IMR-90 (cell line): Measurements from ENCODE around the gene CFAP97D2. TPM values are rescaled to one million over a fixed set of nuclear protein-coding genes. Genes with fewer than 3 reads are reported as not detected.

Source experiments
- ATAC-seq: fragments of 200-7000 bp; cut with Tn5 transposase; 2 replicates; pipeline ENCODE4 v1.9.1; 2020; ENCODE audit warnings: low read depth, mild to moderate bottlenecking, moderate library complexity
- BruUV-seq: library from RNA; stranded (reverse); fragments of 400-500 nt; replicated peaks from 2 replicates; lab custom pipeline; 2021; lab: Mats Ljungman, UMichigan
- CTCF ChIA-PET: fragments of 300-600 bp; formaldehyde crosslinking; extraction: SDS; loops from one replicate; lab custom pipeline; 2021; ENCODE audit warnings: antibody characterized with exemption; lab: Yijun Ruan, JAX
- POLR2A ChIA-PET: fragments of 300-600 bp; sonication (Branson Sonifier 250); formaldehyde crosslinking; loops from one replicate; lab custom pipeline; 2022; ENCODE audit warnings: antibody characterized with exemption; ENCODE audit not compliant: unreplicated experiment; lab: Charles Lee
- DNase-seq: peaks from one replicate; pipeline ENCODE4 v3.0.0; 2013
- H2AFZ ChIP-seq: replicated peaks from 2 replicates; pipeline ENCODE3; 2013; ENCODE audit warnings: low read length, mild to moderate bottlenecking; ENCODE audit not compliant: poor library complexity
- H2AK5ac ChIP-seq: 2 replicates; pipeline ENCODE4 v1.6.1; 2013; ENCODE audit warnings: low read depth, low read length, inconsistent platforms
- H2AK9ac ChIP-seq: replicated peaks from 2 replicates; pipeline ENCODE3; 2013; ENCODE audit warnings: mild to moderate bottlenecking, low read depth, low read length, moderate library complexity; ENCODE audit not compliant: poor library complexity
- H2BK120ac ChIP-seq: 2 replicates; pipeline ENCODE4 v1.6.1; 2013; ENCODE audit warnings: low read depth, low read length, inconsistent platforms
- H2BK15ac ChIP-seq: 3 replicates; pipeline ENCODE4 v1.6.1; 2013; ENCODE audit warnings: low read depth, low read length, inconsistent platforms
- H2BK20ac ChIP-seq: 2 replicates; pipeline ENCODE4 v1.6.1; 2013; ENCODE audit warnings: low read depth, mild to moderate bottlenecking, inconsistent platforms, low read length, moderate library complexity
- H2BK5ac ChIP-seq: 2 replicates; pipeline ENCODE4 v1.6.1; 2013; ENCODE audit warnings: mild to moderate bottlenecking, low read depth, low read length, inconsistent platforms; ENCODE audit not compliant: poor library complexity, severe bottlenecking
- H3K14ac ChIP-seq: replicated peaks from 2 replicates; pipeline ENCODE4 v1.6.1; 2013; ENCODE audit warnings: low read depth, low read length, inconsistent platforms
- H3K18ac ChIP-seq: 2 replicates; pipeline ENCODE4 v1.6.1; 2013; ENCODE audit warnings: low read depth, low read length, control low read depth
- H3K23ac ChIP-seq: 2 replicates; pipeline ENCODE4 v1.6.1; 2013; ENCODE audit warnings: low read depth, low read length, inconsistent platforms
- H3K27ac ChIP-seq: 2 replicates; pipeline ENCODE4 v1.5.1; 2013; ENCODE audit warnings: mild to moderate bottlenecking, control low read depth, low read length; ENCODE audit not compliant: insufficient read depth
- H3K27me3 ChIP-seq: 2 replicates; pipeline ENCODE4 v1.6.1; 2013; ENCODE audit warnings: low read length; ENCODE audit not compliant: control insufficient read depth, insufficient read depth
- H3K36me3 ChIP-seq: 2 replicates; pipeline ENCODE4 v1.6.1; 2013; ENCODE audit warnings: low read length, mixed read lengths; ENCODE audit not compliant: control insufficient read depth, insufficient read depth
- H3K4ac ChIP-seq: 2 replicates; pipeline ENCODE4 v1.6.1; 2013; ENCODE audit warnings: low read depth, low read length, inconsistent platforms
- H3K4me1 ChIP-seq: 2 replicates; pipeline ENCODE4 v1.6.1; 2013; ENCODE audit warnings: low read length, mixed read lengths; ENCODE audit not compliant: control insufficient read depth, insufficient read depth
- H3K4me2 ChIP-seq: 2 replicates; pipeline ENCODE4 v1.6.1; 2013; ENCODE audit warnings: low read depth, mild to moderate bottlenecking, control low read depth, low read length, moderate library complexity
- H3K4me3 ChIP-seq: 2 replicates; pipeline ENCODE4 v1.5.1; 2013; ENCODE audit warnings: low read depth, mild to moderate bottlenecking, control low read depth, low read length, moderate library complexity; ENCODE audit not compliant: insufficient read depth
- H3K56ac ChIP-seq: 2 replicates; pipeline ENCODE4 v1.6.1; 2013; ENCODE audit warnings: low read length, inconsistent platforms; ENCODE audit not compliant: insufficient read depth; ENCODE audit errors: extremely low read depth
- H3K79me1 ChIP-seq, 2 experiments: 2 replicates each; pipeline ENCODE4 v1.6.1; 2013; ENCODE audit warnings: low read length in 2 of 2, inconsistent platforms in 1 of 2, low read depth in 1 of 2
- H3K9ac ChIP-seq: 2 replicates; pipeline ENCODE4 v1.6.1; 2013; ENCODE audit warnings: low read depth, low read length, control low read depth
- H3K9me1 ChIP-seq: 2 replicates; pipeline ENCODE4 v1.6.1; 2013; ENCODE audit warnings: low read length, inconsistent platforms; ENCODE audit not compliant: insufficient read depth
- H3K9me3 ChIP-seq: 2 replicates; pipeline ENCODE4 v1.6.1; 2013; ENCODE audit warnings: low read length; ENCODE audit not compliant: control insufficient read depth, insufficient read depth
- H4K20me1 ChIP-seq: 2 replicates; pipeline ENCODE4 v1.6.1; 2013; ENCODE audit warnings: low read length, inconsistent platforms; ENCODE audit not compliant: insufficient read depth
- H4K5ac ChIP-seq: 2 replicates; pipeline ENCODE4 v1.6.1; 2013; ENCODE audit warnings: mild to moderate bottlenecking, low read depth, low read length, control low read depth
- H4K8ac ChIP-seq, 2 experiments: 2 replicates each; pipeline ENCODE4 v1.6.1; 2013; ENCODE audit warnings: low read depth in 2 of 2, low read length in 2 of 2, control low read depth in 1 of 2, inconsistent platforms in 1 of 2
- H4K91ac ChIP-seq: 2 replicates; pipeline ENCODE4 v1.6.1; 2013; ENCODE audit warnings: low read depth, low read length, inconsistent platforms; ENCODE audit not compliant: insufficient read depth
- BHLHE40 ChIP-seq: fragments of 150-350 bp; IDR thresholded peaks from 2 replicates; pipeline ENCODE4 v1.6.1; 2016; ENCODE audit warnings: mild to moderate bottlenecking, low read depth, low read length
- CEBPB ChIP-seq: IDR thresholded peaks from 2 replicates; pipeline ENCODE4 v1.6.1; 2012; ENCODE audit warnings: low read depth, low read length, improper control_type of control experiment
- CHD1 ChIP-seq: IDR thresholded peaks from 2 replicates; pipeline ENCODE4 v1.6.1; 2012; ENCODE audit warnings: low read depth, low read length, improper control_type of control experiment
- CTCF ChIP-seq: conservative IDR thresholded peaks from 2 replicates; pipeline ENCODE4 v1.5.1; 2012; ENCODE audit warnings: mild to moderate bottlenecking, low read depth, low read length, improper control_type of control experiment
- FOS ChIP-seq: fragments of 150-350 bp; IDR thresholded peaks from 2 replicates; pipeline ENCODE4 v1.6.1; 2016; ENCODE audit warnings: low read depth, low read length
- MAFK ChIP-seq: IDR thresholded peaks from 2 replicates; pipeline ENCODE4 v1.6.1; 2012; ENCODE audit warnings: low read depth, low read length, improper control_type of control experiment
- MAZ ChIP-seq: IDR thresholded peaks from 2 replicates; pipeline ENCODE4 v1.6.1; 2012; ENCODE audit warnings: low read depth, mild to moderate bottlenecking, low read length, improper control_type of control experiment, moderate library complexity, borderline replicate concordance
- MXI1 ChIP-seq: IDR thresholded peaks from 2 replicates; pipeline ENCODE4 v1.6.1; 2012; ENCODE audit warnings: low read depth, mild to moderate bottlenecking, low read length, moderate library complexity, borderline replicate concordance
- NFE2L2 ChIP-seq: fragments of 150-350 bp; IDR thresholded peaks from 2 replicates; pipeline ENCODE4 v1.6.1; 2016; ENCODE audit warnings: low read depth, mild to moderate bottlenecking, low read length
- POLR2A ChIP-seq: IDR thresholded peaks from 2 replicates; pipeline ENCODE4 v1.6.1; 2012; ENCODE audit warnings: mild to moderate bottlenecking, low read depth, low read length
- RAD21 ChIP-seq: IDR thresholded peaks from 2 replicates; pipeline ENCODE4 v1.6.1; 2012; ENCODE audit warnings: low read length, improper control_type of control experiment
- RCOR1 ChIP-seq: IDR thresholded peaks from 2 replicates; pipeline ENCODE4 v1.6.1; 2012; ENCODE audit warnings: mild to moderate bottlenecking, low read length, improper control_type of control experiment; ENCODE audit not compliant: insufficient replicate concordance
- RFX5 ChIP-seq: IDR thresholded peaks from 2 replicates; pipeline ENCODE4 v1.8.0; 2012; ENCODE audit warnings: low read depth, mild to moderate bottlenecking, low read length, moderate library complexity
- SMC3 ChIP-seq: fragments of 150-350 bp; IDR thresholded peaks from 2 replicates; pipeline ENCODE4 v1.6.1; 2016; ENCODE audit warnings: low read depth, mild to moderate bottlenecking, antibody characterized with exemption, low read length, moderate library complexity
- WGBS, 2 experiments: methylation state at CpG; one replicate each; pipeline versions ENCODE4 v1.1.5 to v1.1.7; 2013; ENCODE audit warnings: missing lambda C conversion rate in 2 of 2; ENCODE audit not compliant: insufficient read length in 1 of 2; ENCODE audit errors: extremely low coverage in 2 of 2; 5-methylcytosine and 5-hydroxymethylcytosine counted together
- dilution Hi-C: fragments of 300-500 bp; cut with HindIII; formaldehyde crosslinking; loops from one replicate; pipeline ENCODE4 v1.14.3; 2018; ENCODE audit warnings: low sequenced_read_pairs; ENCODE audit not compliant: unreplicated experiment
- in situ Hi-C: fragments of 300-500 bp; cut with MboI; formaldehyde crosslinking; loops from 3 replicates; pipeline ENCODE4 v1.14.3; 2019; ENCODE audit warnings: low sequenced_read_pairs, inconsistent platforms, mixed read lengths
- intact Hi-C: fragments of 100-400 bp; cut with micrococcal nuclease; formaldehyde crosslinking; loops from 2 replicates; pipeline ENCODE4 v1.10.0; 2022
- polyA plus RNA-seq, 3 experiments: library from polyadenylated mRNA; depleted of rRNA; stranded (reverse); fragments of >200 nt; gene quantifications; 2 replicates each; pipeline ENCODE4 v1.2.3, GENCODE V29; 2012; ENCODE audit warnings: low replicate concordance in 1 of 3
- total RNA-seq: library from RNA; depleted of rRNA; stranded (reverse); fragments of >200 nt; gene quantifications from 2 replicates; pipeline ENCODE4 v1.2.3, GENCODE V29; 2012
- TF ChIP-seq, protein P1 (sequence below): fragments of 150-350 bp; IDR thresholded peaks from 2 replicates; pipeline ENCODE4 v1.6.1; 2016; ENCODE audit warnings: low read depth, mild to moderate bottlenecking, low read length, moderate library complexity, borderline replicate concordance
- TF ChIP-seq, protein P2 (sequence below): fragments of 150-350 bp; IDR thresholded peaks from 2 replicates; pipeline ENCODE4 v1.6.1; 2017; ENCODE audit warnings: mild to moderate bottlenecking, antibody characterized with exemption, low read length, low read depth

The CFAP97D2 gene
- total and polyA plus RNA-seq, 2 of the 4 experiments (the other 2 are of a cell fraction), result not detected

GRCh38 chr13:114224201-114224600 is 45.1 kb downstream of the CFAP97D2 start:
- in situ Hi-C loops, result no loop called here
- no peak overlapping the region for H2AK9ac ChIP-seq
- 98% methylated on average over 10 of the region's 13 CpGs; no CpG with 5 or more reads in 1 of the 2 experiments for WGBS, 2 experiments
- peaks cover 3% of the 10 kb centered on the region for H3K4me1 ChIP-seq
- H3K27ac ChIP-seq, result no peak overlapping the region
- H2BK20ac ChIP-seq, result no peak overlapping the region
- H4K20me1 ChIP-seq, result no peaks in the 10 kb centered on the region
- no peak overlapping the region for H3K18ac ChIP-seq
- H3K36me3 ChIP-seq, result no peaks in the 10 kb centered on the region
- ChIA-PET CTCF (interaction anchor here (0.6 kb wide), 1 partner anchor 279 kb away, joined by 3 read pairs; no protein-coding TSS in a partner anchor), POLR2A (no interaction called here)
- no peak for TF ChIP-seq NFE2L2
- TF ChIP-seq, protein P1, sequence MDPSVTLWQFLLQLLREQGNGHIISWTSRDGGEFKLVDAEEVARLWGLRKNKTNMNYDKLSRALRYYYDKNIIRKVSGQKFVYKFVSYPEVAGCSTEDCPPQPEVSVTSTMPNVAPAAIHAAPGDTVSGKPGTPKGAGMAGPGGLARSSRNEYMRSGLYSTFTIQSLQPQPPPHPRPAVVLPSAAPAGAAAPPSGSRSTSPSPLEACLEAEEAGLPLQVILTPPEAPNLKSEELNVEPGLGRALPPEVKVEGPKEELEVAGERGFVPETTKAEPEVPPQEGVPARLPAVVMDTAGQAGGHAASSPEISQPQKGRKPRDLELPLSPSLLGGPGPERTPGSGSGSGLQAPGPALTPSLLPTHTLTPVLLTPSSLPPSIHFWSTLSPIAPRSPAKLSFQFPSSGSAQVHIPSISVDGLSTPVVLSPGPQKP, result no peak
- no peak for TF ChIP-seq BHLHE40
- no peak for TF ChIP-seq FOS
- TF ChIP-seq SMC3, result no peak
- no peak for TF ChIP-seq RAD21
- TF ChIP-seq MXI1, result no peak
- no peak for TF ChIP-seq CTCF
- TF ChIP-seq CEBPB, result no peak
- TF ChIP-seq RCOR1, result no peak
- TF ChIP-seq POLR2A, result no peak
- TF ChIP-seq MAFK, result no peak
- no peak for TF ChIP-seq MAZ
- TF ChIP-seq RFX5, result no peak
- TF ChIP-seq, protein P2, sequence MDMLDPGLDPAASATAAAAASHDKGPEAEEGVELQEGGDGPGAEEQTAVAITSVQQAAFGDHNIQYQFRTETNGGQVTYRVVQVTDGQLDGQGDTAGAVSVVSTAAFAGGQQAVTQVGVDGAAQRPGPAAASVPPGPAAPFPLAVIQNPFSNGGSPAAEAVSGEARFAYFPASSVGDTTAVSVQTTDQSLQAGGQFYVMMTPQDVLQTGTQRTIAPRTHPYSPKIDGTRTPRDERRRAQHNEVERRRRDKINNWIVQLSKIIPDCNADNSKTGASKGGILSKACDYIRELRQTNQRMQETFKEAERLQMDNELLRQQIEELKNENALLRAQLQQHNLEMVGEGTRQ, result no peak
- no peak for TF ChIP-seq CHD1
- H3K4ac ChIP-seq, result no peak overlapping the region
- H2AFZ ChIP-seq, result no peak overlapping the region
- ATAC-seq, result no peak
- H3K9ac ChIP-seq, result no peak overlapping the region
- peaks cover 0 to 3% of the 10 kb centered on the region in 2 experiments; a peak in 2 of 4 replicates for H3K79me1 ChIP-seq
- no TSS peak for BruUV-seq
- H2BK120ac ChIP-seq, result no peak overlapping the region
- H3K9me3 ChIP-seq, result no peaks in the 10 kb centered on the region
- H3K9me1 ChIP-seq, result 0 out of 2 replicates have a peak, but pooled peaks cover 2% of the 10 kb centered on the region
- no peak overlapping the region for H4K5ac ChIP-seq
- H2BK15ac ChIP-seq, result no peak overlapping the region
- no peak overlapping the region for H3K4me3 ChIP-seq
- H2AK5ac ChIP-seq, result no peak overlapping the region
- H3K4me2 ChIP-seq, result no peak overlapping the region
- no peak overlapping the region for H2BK5ac ChIP-seq
- intact Hi-C loops, result no loop called here
- no peak for DNase-seq
- H3K56ac ChIP-seq, result no peak overlapping the region
- H3K27me3 ChIP-seq, result no peaks in the 10 kb centered on the region
- no peak overlapping the region for H3K23ac ChIP-seq
- H4K91ac ChIP-seq, result no peak overlapping the region
- no peak overlapping the region for H4K8ac ChIP-seq
- dilution Hi-C loops, result no loop called here
- no peak overlapping the region for H3K14ac ChIP-seq
